ENCODE results near the gene VIT.

DNA sequence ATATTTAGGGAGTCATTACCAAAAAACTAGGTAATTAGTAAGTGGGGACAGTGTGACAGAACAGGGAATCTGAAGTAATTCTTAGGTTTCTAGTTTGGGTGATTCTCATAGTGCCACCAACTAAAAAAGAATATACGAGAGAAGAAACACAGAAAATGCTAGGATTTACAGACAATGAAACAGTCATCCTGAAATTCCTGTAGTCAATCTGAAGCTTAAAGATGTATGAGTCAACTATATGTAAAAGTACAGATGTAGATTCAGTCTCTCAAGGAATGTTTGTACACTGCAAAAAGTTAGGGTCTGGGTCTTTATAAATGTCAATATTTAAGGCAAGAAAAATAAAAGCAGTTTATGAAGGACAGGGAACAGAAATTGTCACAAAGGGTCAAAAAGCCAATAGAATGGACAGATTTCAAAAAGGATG lies 162.9 kb downstream of the VIT start:
- no peak for TF ChIP-seq CTCF (IDR thresholded peaks at IDR 0.05)
- TF ChIP-seq POLR2A (IDR thresholded peaks at IDR 0.05), result no peak
